ENCODE data around the gene EEFSEC. TPM values are rescaled to one million over a fixed set of nuclear protein-coding genes. Genes with fewer than 3 reads are reported as not detected.

The EEFSEC gene
- total RNA-seq, 1 experiment from 2014 or later, result 37.7 TPM

DNA sequence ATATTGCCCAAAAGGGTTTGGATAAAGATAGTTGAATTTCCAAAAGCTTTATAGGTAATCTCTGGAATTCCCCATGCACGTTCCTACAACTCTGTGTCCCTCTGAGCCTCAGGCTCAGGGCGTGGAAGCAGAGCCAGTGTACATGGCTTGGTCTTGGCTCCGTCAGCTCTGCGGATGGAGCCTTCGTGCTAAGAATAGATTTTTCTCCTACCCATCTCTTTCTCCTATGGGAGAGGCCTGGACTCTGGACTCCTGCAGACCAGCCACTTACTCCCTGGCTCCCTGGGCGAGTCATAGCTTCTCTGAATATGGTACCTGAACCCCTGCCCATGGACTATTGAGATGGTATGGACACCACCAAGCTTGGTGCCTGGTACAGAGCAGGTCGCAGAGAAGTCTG, 99.9 kb downstream of the EEFSEC start:
- Mint-ChIP-seq H3K9me3 (ENCODE audit: low read depth, unreplicated experiment) (no peaks in the 10 kb centered on the region), H3K27me3 (ENCODE audit: unreplicated experiment) (no peaks in the 10 kb centered on the region), H3K27ac (ENCODE audit: unreplicated experiment) (no peak overlapping the region), H3K36me3 (ENCODE audit: insufficient read depth, unreplicated experiment) (no peaks in the 10 kb centered on the region), H3K4me3 (ENCODE audit: low read depth, unreplicated experiment) (no peak overlapping the region), H3K4me1 (ENCODE audit: low read depth, unreplicated experiment) (no peaks in the 10 kb centered on the region)
- no TSS peak for BruUV-seq (replicated peaks)
- TF ChIP-seq CTCF (IDR thresholded peaks at IDR 0.05; ENCODE audit: unreplicated experiment), result no peak
- intact Hi-C loops (cut with micrococcal nuclease; ENCODE audit: unreplicated experiment), result no loop called here
- CTCF ChIA-PET, result no interaction called here
- DNase-seq, result no peak

DNA sequence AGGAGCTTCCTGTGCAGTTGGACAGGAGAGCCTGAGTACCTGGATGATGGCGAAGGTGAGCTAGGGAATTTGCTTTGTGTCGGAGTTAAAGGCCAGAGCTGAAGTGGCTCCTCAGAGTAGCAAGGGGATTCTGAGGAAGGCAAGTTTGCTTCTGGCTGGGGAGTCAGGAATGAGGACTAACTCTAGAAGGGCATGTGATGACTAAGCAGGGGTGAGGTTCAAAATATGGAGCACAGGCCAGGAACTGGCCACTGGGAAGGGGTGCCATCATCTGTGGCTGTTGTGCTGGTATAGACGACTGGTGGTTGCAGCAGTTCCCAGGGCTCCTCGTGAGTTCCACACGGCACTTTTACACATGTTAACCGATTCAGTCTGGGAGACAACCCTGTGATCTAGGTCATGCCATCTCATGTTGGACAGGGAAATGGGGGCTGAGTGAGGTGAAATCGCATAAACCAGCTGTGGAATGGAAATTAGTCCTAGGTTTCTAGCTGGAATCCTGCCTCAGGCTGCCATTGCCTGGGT, 100.8 kb downstream of the EEFSEC start:
- BruUV-seq (replicated peaks), result no TSS peak
- intact Hi-C loops (cut with micrococcal nuclease; ENCODE audit: unreplicated experiment), result no loop called here
- Mint-ChIP-seq H3K9me3 (ENCODE audit: low read depth, unreplicated experiment) (no peaks in the 10 kb centered on the region), H3K27ac (ENCODE audit: unreplicated experiment) (no peak overlapping the region), H3K4me1 (ENCODE audit: low read depth, unreplicated experiment) (no peaks in the 10 kb centered on the region), H3K4me3 (ENCODE audit: low read depth, unreplicated experiment) (no peak overlapping the region), H3K27me3 (ENCODE audit: unreplicated experiment) (no peaks in the 10 kb centered on the region), H3K36me3 (ENCODE audit: insufficient read depth, unreplicated experiment) (no peaks in the 10 kb centered on the region)
- no peak for TF ChIP-seq CTCF (IDR thresholded peaks at IDR 0.05; ENCODE audit: unreplicated experiment)
- CTCF ChIA-PET, result no interaction called here
- no peak for DNase-seq

- intact Hi-C loops (cut with micrococcal nuclease; ENCODE audit: unreplicated experiment), result no loop called here
- Mint-ChIP-seq H3K4me3 (ENCODE audit: low read depth, unreplicated experiment) (no peak overlapping the region), H3K27me3 (ENCODE audit: unreplicated experiment) (no peaks in the 10 kb centered on the region), H3K4me1 (ENCODE audit: low read depth, unreplicated experiment) (no peaks in the 10 kb centered on the region), H3K27ac (ENCODE audit: unreplicated experiment) (no peak overlapping the region), H3K36me3 (ENCODE audit: insufficient read depth, unreplicated experiment) (no peaks in the 10 kb centered on the region), H3K9me3 (ENCODE audit: low read depth, unreplicated experiment) (peaks cover 5% of the 10 kb centered on the region)
- no peak for TF ChIP-seq CTCF (IDR thresholded peaks at IDR 0.05; ENCODE audit: unreplicated experiment)
- BruUV-seq (replicated peaks), result no TSS peak
- DNase-seq, result no peak
- CTCF ChIA-PET, result no interaction called here
Observed at GRCh38 chr3:128254967-128255366, 101.7 kb downstream of the EEFSEC start.

GRCh38 chr3:128256131-128256530, 102.8 kb downstream of the EEFSEC start:
- TF ChIP-seq CTCF (IDR thresholded peaks at IDR 0.05; ENCODE audit: unreplicated experiment), result no peak
- no peaks in the 10 kb centered on the region for H3K36me3 Mint-ChIP-seq (ENCODE audit: insufficient read depth, unreplicated experiment)
- H3K27me3 Mint-ChIP-seq (ENCODE audit: unreplicated experiment), result no peaks in the 10 kb centered on the region
- intact Hi-C loops (cut with micrococcal nuclease; ENCODE audit: unreplicated experiment), result no loop called here
- no peak overlapping the region for H3K27ac Mint-ChIP-seq (ENCODE audit: unreplicated experiment)
- CTCF ChIA-PET, result no interaction called here
- peaks cover 9% of the 10 kb centered on the region for H3K9me3 Mint-ChIP-seq (ENCODE audit: low read depth, unreplicated experiment)
- no TSS peak for BruUV-seq (replicated peaks)
- no peak for DNase-seq
- no peaks in the 10 kb centered on the region for H3K4me1 Mint-ChIP-seq (ENCODE audit: low read depth, unreplicated experiment)
- no peak overlapping the region for H3K4me3 Mint-ChIP-seq (ENCODE audit: low read depth, unreplicated experiment)

All from Calu3 (cell line).